GM23338 (cell line): ENCODE results near the gene NUMB.

Source experiments
- EZH2phosphoT487 ChIP-seq: fragments of 200-600 bp; sonication (generic); IDR thresholded peaks from one replicate; pipeline ENCODE4 v1.8.1; 2018; ENCODE audit warnings: antibody characterized with exemption; ENCODE audit not compliant: unreplicated experiment
- POLR2AphosphoS5 ChIP-seq: IDR thresholded peaks from 2 replicates; pipeline ENCODE4 v1.6.1; 2016; ENCODE audit warnings: antibody characterized with exemption, low read depth
- TF ChIP-seq, protein P1 (sequence below), 2 experiments: fragments of 200-600 bp in 1 of 2; sonication (generic) in 1 of 2; conservative IDR thresholded peaks; 2 replicates each; pipeline versions ENCODE4 v1.5.1 to v1.6.1; 2016 to 2017; ENCODE audit warnings: antibody characterized with exemption in 2 of 2, low read depth in 2 of 2, mild to moderate bottlenecking in 2 of 2, moderate library complexity in 1 of 2

DNA sequence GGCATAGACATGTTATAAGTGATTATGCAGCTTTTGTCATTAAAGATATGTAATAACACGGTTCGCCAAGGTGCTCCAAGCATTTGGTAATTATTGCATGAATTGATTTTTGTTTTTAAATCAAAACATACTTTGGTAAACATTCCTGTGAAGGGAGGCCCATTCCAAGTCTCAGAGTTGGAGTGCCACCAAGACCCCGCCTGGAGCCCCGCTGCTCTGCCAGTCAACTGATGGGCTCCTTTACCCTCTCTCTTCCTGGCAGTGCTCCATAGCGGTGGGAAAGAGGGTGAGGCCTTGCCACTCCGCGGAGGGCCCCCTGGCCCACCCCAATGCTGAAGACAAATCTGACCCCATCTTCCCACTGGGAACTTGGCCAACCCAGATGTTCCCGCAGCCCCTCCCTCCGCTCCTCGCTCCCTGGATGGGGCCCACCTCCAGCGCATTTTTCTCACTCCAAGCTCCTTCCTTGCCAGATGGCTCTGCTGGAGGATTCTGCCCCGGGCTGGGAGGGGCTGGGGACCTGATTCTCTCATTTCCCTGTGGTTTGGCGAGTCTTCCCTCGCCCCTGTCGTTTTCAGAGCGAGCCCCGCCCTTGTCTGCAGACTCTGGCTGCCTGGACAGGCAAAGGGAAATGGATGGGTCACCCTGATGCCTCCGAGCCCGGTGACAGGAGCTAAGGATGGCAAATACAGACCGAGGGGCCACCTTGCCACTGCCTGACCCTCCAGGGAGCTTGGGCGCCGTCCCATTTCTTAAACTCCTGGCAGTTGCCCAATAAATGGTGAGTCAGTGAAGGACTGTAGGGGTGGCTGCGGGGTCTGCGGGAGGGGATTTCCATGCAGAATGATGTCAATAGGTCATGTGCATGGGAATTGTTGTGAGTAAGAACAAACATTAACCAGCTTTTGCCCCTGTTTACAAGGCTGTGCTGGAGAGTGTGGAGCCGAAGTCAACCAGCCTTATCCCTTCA, 230.2 kb downstream of the NUMB start:
- TF ChIP-seq, protein P1, sequence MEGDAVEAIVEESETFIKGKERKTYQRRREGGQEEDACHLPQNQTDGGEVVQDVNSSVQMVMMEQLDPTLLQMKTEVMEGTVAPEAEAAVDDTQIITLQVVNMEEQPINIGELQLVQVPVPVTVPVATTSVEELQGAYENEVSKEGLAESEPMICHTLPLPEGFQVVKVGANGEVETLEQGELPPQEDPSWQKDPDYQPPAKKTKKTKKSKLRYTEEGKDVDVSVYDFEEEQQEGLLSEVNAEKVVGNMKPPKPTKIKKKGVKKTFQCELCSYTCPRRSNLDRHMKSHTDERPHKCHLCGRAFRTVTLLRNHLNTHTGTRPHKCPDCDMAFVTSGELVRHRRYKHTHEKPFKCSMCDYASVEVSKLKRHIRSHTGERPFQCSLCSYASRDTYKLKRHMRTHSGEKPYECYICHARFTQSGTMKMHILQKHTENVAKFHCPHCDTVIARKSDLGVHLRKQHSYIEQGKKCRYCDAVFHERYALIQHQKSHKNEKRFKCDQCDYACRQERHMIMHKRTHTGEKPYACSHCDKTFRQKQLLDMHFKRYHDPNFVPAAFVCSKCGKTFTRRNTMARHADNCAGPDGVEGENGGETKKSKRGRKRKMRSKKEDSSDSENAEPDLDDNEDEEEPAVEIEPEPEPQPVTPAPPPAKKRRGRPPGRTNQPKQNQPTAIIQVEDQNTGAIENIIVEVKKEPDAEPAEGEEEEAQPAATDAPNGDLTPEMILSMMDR (conservative IDR thresholded peaks at IDR 0.05; ENCODE audit: low read depth in 2 of 2) = no peak
- TF ChIP-seq EZH2phosphoT487 (no peak), POLR2AphosphoS5 (no peak)
